Type B pancreatic cell (in vitro differentiated cells): ENCODE results near the gene SLC44A2. TPM values are rescaled to one million over a fixed set of nuclear protein-coding genes. Genes with fewer than 3 reads are reported as not detected.

Source experiments
- DNase-seq: peaks from one replicate; pipeline ENCODE4 v3.0.0; 2021; ENCODE audit warnings: mixed read lengths; ENCODE audit not compliant: unreplicated experiment; ENCODE audit errors: extremely low spot score
- H3K27ac Mint-ChIP-seq: 2 replicates; pipeline ENCODE4 v1.8.0; 2021; ENCODE audit warnings: mild to moderate bottlenecking, mixed read lengths
- H3K27me3 Mint-ChIP-seq: 2 replicates; pipeline ENCODE4 v1.8.0; 2021; ENCODE audit warnings: mixed read lengths
- H3K36me3 Mint-ChIP-seq: 2 replicates; pipeline ENCODE4 v1.8.0; 2021; ENCODE audit warnings: mixed read lengths
- H3K4me1 Mint-ChIP-seq: one replicate; pipeline ENCODE4 v1.8.0; 2021; ENCODE audit warnings: mixed read lengths; ENCODE audit not compliant: unreplicated experiment
- H3K4me3 Mint-ChIP-seq: 2 replicates; pipeline ENCODE4 v1.8.0; 2021; ENCODE audit warnings: mild to moderate bottlenecking, mixed read lengths
- H3K9me3 Mint-ChIP-seq: 2 replicates; pipeline ENCODE4 v1.8.0; 2021; ENCODE audit warnings: mixed read lengths
- total RNA-seq: library from RNA; stranded (reverse); gene quantifications from 2 replicates; pipeline ENCODE4 v1.2.1, GENCODE V29; 2021; ENCODE audit warnings: low replicate concordance
- TF ChIP-seq, protein P1 (sequence below): fragments of 200-600 bp; sonication (generic); conservative IDR thresholded peaks from 2 replicates; pipeline ENCODE4 v1.5.0; 2021; ENCODE audit warnings: antibody characterized with exemption, mild to moderate bottlenecking

SLC44A2 gene
- total RNA-seq, 1 donor from 2014 or later: 148 TPM

DNA sequence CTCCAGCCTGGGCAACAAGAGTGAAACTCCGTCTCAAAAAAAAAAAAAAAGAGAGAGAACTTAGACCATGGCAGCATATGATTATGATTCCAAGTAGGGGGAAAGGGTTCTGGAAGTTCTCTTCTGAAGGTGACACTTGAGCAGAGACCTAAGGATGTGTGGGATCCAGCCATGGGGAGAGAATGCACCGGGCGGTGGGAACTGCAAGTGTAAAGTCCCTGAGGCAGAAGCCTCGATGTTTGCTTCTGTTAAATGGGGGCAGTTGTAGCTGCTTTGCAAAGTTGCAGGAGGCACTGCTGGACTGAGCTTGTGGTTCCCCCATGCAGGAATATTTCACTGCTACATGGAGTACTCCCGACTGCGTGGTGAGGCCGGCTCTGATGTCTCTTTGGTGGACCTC lies 9.1 kb downstream of the SLC44A2 start:
- Mint-ChIP-seq H3K36me3 (peaks cover 27% of the 10 kb centered on the region), H3K4me1 (no peaks in the 10 kb centered on the region), H3K27me3 (no peaks in the 10 kb centered on the region), H3K9me3 (no peaks in the 10 kb centered on the region), H3K4me3 (no peak overlapping the region), H3K27ac (no peak overlapping the region)
- no peak for DNase-seq
- TF ChIP-seq, protein P1, sequence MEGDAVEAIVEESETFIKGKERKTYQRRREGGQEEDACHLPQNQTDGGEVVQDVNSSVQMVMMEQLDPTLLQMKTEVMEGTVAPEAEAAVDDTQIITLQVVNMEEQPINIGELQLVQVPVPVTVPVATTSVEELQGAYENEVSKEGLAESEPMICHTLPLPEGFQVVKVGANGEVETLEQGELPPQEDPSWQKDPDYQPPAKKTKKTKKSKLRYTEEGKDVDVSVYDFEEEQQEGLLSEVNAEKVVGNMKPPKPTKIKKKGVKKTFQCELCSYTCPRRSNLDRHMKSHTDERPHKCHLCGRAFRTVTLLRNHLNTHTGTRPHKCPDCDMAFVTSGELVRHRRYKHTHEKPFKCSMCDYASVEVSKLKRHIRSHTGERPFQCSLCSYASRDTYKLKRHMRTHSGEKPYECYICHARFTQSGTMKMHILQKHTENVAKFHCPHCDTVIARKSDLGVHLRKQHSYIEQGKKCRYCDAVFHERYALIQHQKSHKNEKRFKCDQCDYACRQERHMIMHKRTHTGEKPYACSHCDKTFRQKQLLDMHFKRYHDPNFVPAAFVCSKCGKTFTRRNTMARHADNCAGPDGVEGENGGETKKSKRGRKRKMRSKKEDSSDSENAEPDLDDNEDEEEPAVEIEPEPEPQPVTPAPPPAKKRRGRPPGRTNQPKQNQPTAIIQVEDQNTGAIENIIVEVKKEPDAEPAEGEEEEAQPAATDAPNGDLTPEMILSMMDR: no peak

DNA sequence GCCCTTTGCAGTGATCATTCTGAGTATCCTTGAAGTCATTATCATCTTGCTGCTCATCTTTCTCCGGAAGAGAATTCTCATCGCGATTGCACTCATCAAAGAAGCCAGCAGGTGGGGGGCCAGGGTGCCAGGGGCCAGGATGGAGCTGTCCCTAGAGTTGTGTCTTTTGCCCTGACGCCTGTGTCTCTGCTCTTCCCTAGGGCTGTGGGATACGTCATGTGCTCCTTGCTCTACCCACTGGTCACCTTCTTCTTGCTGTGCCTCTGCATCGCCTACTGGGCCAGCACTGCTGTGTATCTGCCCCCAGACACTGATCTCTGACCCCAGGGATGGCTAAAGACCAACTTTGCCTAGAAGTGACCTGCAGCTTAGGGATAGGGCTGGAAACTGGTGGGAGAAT lies 9.6 kb downstream of the SLC44A2 start:
- Mint-ChIP-seq H3K27me3 (no peaks in the 10 kb centered on the region), H3K9me3 (no peaks in the 10 kb centered on the region), H3K27ac (no peak overlapping the region), H3K4me3 (no peak overlapping the region), H3K4me1 (no peaks in the 10 kb centered on the region), H3K36me3 (peaks cover 27% of the 10 kb centered on the region)
- TF ChIP-seq, protein P1: no peak
- no peak for DNase-seq

DNA sequence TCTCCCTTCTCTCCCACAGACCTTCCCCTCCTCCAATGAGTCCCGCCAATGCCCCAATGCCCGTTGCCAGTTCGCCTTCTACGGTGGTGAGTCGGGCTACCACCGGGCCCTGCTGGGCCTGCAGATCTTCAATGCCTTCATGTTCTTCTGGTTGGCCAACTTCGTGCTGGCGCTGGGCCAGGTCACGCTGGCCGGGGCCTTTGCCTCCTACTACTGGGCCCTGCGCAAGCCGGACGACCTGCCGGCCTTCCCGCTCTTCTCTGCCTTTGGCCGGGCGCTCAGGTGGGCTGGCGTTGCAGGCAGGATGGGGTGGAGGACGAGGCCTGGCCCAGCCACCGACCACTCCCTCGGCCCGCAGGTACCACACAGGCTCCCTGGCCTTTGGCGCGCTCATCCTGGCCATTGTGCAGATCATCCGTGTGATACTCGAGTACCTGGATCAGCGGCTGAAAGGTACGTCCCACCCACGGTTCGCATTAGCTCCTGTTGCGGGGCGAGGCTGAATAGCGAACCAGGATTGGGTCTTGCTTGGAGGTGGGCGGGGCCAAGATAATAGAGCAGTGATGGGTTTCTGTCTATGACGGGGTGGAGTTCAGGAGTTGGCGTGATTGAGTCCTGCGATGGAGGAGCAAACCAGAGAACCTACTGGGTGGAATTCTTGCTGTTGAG lies 11.1 kb downstream of the SLC44A2 start:
- TF ChIP-seq, protein P1: no peak
- Mint-ChIP-seq H3K27me3 (no peaks in the 10 kb centered on the region), H3K4me1 (no peaks in the 10 kb centered on the region), H3K36me3 (peaks cover 23% of the 10 kb centered on the region), H3K9me3 (no peaks in the 10 kb centered on the region), H3K27ac (no peak overlapping the region), H3K4me3 (no peak overlapping the region)
- DNase-seq: no peak

DNA sequence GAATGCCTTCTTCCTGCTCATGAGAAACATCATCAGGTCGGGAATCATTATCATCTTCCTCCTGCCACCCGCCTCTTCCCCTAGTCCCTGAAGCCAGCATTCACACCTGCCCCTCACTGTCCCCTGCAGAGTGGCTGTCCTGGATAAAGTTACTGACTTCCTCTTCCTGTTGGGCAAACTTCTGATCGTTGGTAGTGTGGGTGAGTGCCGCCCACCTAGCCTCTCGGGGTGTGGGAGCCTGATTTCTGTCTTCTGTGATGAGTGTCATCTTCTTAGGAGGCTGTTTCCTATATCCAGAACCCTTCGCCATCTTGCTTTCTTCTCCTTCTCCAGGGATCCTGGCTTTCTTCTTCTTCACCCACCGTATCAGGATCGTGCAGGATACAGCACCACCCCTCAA lies 12.5 kb downstream of the SLC44A2 start:
- TF ChIP-seq, protein P1: no peak
- no peaks in the 10 kb centered on the region for H3K9me3 Mint-ChIP-seq
- H3K4me3 Mint-ChIP-seq: no peak overlapping the region
- peak overlapping the region; percentile 6 for H3K27ac Mint-ChIP-seq
- H3K4me1 Mint-ChIP-seq: peaks cover 9% of the 10 kb centered on the region
- H3K27me3 Mint-ChIP-seq: no peaks in the 10 kb centered on the region
- H3K36me3 Mint-ChIP-seq: peaks cover 23% of the 10 kb centered on the region
- DNase-seq: no peak

DNA sequence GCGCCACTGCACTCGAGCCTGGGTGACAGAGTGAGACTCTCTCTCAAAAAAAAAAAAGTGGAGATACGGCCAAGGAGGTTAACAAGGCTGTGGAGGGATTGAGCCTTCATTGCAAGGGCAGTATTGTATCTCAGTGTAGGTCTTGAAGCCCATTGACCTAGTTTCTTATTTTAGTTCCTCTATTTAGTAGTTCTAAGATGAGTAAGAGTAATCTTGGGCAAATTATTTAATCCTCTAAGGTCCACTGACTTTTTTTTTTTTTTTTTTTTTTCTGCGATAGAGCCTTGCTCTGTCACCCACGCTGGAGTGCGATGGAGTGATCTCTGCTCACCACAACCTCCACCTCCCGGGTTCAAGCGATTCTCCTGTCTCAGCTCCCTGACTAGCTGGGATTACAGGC lies 14.5 kb downstream of the SLC44A2 start:
- DNase-seq: no peak

More for the DNA sequence above, 14.5 kb downstream of the SLC44A2 start:
- Mint-ChIP-seq H3K27me3 (no peaks in the 10 kb centered on the region), H3K4me1 (peaks cover 28% of the 10 kb centered on the region), H3K4me3 (no peak overlapping the region), H3K9me3 (no peaks in the 10 kb centered on the region), H3K36me3 (peaks cover 23% of the 10 kb centered on the region), H3K27ac (no peak overlapping the region)
- TF ChIP-seq, protein P1: no peak
